Pulmonary artery endothelial cell (primary cell): Measurements from ENCODE around the gene FOXA2. TPM values are rescaled to one million over a fixed set of nuclear protein-coding genes. Genes with fewer than 3 reads are reported as not detected.
"Not testable (repeated sequence)": the region's sequence is repeated elsewhere in the genome, so short reads cannot be mapped to it uniquely, and the experiment has no call there.

ENCODE experiments used
- DNase-seq: peaks from one replicate; pipeline ENCODE4 v3.0.0-alpha.2; 2011; ENCODE audit warnings: low read depth, low spot score
- total RNA-seq: library from RNA; depleted of rRNA; stranded (reverse); fragments of >200 nt; gene quantifications from 2 replicates; pipeline ENCODE4 v1.2.3, GENCODE V29; 2014

FOXA2 gene
- total RNA-seq, 1 donor from 2014 or later, result not detected

GRCh38 chr20:22569353-22569752 is 15.0 kb downstream of the FOXA2 start:
- no peak for DNase-seq

DNA sequence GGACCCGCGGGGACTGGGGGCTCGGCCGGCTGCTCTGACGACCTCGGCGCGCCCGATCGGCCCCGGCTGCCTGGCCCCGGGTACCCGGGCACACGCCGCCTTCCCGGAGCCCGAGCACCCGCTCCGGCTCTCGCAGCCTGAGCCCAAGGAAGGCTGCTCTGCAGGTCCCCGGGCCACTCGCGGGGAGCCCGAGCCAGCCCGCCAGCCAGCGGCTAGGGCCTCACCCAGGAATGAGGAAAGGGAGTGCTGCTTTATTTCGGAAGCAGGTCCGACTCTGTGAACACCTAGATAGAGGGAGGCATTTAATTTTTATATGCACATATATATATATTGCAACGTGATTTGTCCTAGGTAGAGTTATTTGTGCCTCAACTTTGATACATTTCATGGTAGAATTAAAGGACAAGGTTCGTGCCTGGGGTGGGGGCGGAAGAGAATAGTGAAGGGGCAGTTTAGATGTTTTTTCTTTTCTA is 15.5 kb downstream of the FOXA2 start:
- no peak for DNase-seq

- DNase-seq, result no peak
Measured at GRCh38 chr20:22567944-22568871, 16.2 kb downstream of the FOXA2 start.

GRCh38 chr20:22566876-22567658 is 17.3 kb downstream of the FOXA2 start:
- no peak for DNase-seq

DNA sequence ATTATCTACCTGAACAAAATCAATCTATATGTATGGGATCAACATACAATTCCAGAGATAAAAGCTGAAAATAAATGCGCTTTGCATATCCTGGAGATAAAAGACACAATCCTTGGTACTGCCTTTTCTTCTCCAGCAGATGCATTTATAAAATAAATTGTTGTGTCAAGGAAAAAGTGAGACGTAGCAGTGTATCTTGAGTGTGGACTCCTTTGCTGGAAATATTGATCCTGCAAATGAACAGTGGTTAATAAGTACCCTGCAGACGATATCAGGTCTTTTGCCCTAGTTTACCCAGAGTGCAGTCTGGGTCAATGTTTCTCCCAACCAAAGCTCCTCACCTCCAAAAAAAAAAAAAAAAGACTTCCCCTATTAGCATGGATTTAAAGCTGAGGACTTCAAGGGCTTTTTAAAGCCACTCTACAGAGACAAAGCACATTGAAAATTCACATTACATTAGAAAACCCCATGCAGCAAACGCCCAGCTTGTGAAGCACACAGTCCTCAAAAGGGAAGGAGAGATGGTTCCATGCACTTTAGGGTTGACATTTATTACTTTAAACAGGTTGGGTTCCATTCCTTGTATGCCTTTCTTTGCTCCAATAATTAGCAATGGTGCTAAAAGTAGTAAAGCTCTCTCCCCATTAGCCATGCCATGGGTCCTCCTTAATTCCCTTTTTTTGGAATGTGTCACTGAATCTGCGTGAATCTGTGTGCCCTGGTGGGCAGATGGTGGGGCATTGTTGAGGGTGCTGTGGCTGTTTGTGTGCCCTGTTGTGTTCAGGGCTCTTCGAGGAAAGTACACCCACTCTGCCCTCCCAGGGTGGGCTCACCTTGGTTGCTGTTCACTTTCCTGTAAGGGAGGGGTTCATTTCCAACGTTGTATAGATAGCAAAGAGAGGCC is 21.1 kb downstream of the FOXA2 start:
- DNase-seq, result no peak

- no peak for DNase-seq
Measured at GRCh38 chr20:22562620-22563019, 21.8 kb downstream of the FOXA2 start.

- no peak for DNase-seq
Measured at GRCh38 chr20:22561965-22562577, 22.3 kb downstream of the FOXA2 start.

- DNase-seq, result no peak
Measured at GRCh38 chr20:22560817-22561216, 23.6 kb downstream of the FOXA2 start.

DNA sequence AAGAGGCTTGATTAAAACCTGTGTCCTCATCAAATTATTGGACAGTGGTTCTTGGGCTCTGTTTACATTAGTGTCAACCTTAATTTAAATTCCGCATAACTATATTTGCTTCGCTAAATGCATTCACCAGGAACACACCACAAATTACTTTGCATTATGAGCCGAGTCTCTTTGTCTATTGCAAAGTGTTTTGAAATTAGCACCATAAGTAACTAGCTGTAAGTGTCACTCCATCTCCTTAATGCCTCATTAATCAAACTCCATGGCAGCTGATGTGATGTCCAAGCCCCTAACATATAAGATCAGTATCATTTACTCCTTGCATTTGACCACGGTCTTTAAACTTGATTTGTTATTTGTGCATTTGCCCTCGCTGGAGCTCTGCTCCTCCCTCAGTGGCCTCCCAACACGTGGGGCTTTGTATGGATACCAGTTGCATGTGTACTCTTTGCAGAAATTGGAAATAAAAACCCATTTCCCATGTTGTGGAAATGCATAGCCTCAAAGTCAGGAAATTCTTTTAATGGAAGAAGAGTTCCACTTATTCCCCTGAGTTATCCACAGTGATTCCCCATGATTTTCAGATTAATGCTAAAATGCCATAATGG is 24.6 kb downstream of the FOXA2 start:
- DNase-seq, result no peak

DNA sequence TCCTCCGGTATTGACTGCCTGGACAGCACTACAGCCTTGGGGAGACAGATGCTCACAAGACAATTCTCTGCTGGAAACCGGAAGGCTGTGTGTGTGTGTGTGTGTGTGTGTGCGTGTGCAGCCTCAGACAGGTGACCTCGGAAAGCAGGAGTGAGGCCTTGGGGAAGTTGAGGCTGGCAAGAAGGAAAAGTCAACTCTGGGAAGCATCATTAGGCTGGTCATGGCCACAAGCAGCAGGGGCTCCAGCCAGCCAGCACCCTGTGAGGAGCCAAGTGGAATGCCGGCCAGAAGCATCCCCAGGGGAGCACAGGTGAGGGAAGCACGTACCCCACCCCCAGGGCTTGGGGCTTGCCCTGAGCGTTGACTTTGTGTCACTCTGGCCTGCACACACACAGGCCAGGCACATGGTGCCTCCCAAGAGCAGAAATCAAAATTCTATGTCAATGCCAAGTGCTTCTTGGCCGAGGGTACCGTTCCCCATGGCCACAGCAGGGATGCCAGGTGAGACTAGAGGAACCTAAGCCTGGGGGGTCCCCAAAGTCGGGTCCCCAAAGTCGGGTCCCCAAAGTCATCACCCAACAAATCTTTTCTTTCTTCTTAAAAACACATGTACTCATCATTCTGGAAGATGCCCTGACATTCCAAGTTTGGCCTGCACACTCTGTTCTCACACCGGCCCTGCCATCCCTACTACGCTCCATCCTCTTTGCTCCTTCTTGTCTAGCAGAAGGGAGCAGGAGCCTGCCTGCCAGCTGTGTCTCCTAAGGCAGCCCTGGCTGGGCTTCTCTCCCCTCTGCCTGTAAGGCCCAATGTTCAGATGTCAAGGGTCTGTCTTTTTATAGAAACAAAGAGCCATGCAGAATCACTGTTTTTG is 26.7 kb downstream of the FOXA2 start:
- no peak for DNase-seq

- DNase-seq, result no peak
Measured at GRCh38 chr20:22556565-22557056, 27.8 kb downstream of the FOXA2 start.

- DNase-seq, result no peak
Measured at GRCh38 chr20:22555791-22556564, 28.4 kb downstream of the FOXA2 start.

DNA sequence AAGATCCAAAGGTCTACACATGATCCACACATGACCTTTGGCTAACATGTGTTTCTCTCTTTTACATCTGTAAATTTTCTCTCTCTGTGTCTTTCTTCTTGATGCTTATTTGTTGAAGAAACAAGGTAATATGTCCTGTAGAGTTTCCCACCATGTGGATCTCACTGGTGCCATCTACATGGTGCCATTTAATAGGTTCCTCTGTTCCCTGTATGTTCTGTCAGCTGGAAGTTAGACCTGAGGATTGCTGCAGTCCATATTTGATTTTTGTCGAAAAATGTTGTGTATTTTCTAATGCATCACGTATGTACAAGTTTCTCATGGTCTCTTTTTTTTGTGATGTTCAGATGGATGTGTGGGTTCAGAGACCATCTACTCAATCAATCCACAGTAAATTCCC is 30.0 kb downstream of the FOXA2 start:
- no peak for DNase-seq

DNA sequence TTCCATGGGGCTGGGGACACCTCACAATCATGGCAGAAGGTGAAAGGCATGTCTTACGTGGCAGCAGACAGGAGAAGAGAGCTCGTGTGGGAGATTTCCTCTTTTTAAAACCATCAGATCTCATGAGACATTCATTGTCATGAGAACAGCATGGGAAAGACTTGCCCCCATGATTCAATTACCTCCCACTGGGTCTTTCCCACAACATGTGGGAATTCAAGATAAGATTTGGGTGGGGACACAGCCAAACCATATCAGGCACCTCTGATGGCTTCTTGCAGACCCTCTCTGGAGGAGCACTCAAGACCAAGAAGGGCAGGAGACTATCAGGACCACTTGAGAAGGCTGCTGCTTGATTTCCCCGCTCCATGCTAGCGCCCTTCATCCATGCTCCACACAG is 33.9 kb downstream of the FOXA2 start:
- DNase-seq, result not testable (repeated sequence)

- no peak for DNase-seq
Measured at GRCh38 chr20:22548040-22548439, 36.3 kb downstream of the FOXA2 start.

DNA sequence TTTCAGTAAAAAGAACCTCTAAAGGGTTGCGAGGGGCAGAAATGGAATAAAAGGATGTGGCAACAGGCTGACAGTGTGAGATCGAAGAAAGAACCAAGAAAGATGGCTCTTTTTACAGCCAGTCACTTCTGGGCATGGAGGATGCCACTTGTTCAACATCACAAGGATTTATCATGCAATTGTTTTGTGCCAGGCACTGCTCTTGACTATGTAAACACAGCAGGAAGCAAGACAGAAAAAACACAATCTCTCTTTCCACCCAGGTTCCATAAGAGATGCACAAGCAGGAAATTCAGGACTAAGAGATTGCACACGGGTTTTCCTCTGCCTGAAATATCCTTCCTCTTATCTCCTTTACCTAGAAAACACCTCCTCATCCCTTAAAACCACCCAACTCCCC is 38.0 kb downstream of the FOXA2 start:
- DNase-seq, result no peak

DNA sequence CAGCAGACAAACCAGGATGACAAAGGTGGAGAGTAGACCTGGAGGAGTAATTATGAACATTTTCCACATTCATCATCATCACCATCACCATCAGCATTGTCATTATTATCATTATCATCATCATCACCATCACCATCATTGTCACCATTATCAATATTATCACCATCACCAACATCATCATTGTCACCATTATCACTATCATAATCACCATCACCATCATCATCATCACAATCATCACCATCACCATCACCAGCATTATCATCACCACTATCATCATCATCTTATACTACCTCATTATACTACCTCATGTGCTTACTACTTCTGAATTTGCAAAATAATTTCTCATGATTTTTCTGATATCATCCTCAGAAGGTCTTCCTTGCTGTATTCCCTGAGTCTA is 39.3 kb downstream of the FOXA2 start:
- no peak for DNase-seq

- no peak for DNase-seq
Measured at GRCh38 chr20:22544462-22544861, 39.9 kb downstream of the FOXA2 start.

DNA sequence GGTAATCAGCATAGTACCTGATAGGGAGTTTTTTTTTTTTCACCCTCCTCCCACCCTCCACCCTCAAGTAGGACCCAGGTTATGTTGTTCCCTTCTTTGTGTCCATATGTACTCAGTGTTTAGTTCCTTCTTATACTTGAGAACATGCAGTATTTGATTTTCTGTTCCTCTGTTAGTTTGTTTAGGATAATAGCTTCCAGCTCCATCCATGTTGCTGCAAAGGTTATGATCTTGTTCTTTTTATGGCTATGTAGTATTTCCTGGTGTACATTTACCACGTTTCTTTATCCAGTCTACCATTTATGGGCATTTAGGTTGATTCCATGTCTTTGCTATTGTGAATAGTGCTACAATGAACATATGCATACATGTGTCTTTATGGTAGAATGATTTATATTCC is 41.9 kb downstream of the FOXA2 start:
- no peak for DNase-seq
